Panc1 (cell line): Measurements from ENCODE around the gene TMEM88. TPM values are rescaled to one million over a fixed set of nuclear protein-coding genes. Genes with fewer than 3 reads are reported as not detected.

ENCODE experiments used
- ATAC-seq: fragments of 200-7000 bp; cut with Tn5 transposase; 2 replicates; pipeline ENCODE4 v1.9.1; 2020; ENCODE audit warnings: mild to moderate bottlenecking, moderate library complexity
- BruUV-seq: library from RNA; stranded (reverse); fragments of 400-500 nt; replicated peaks from 2 replicates; lab custom pipeline; 2021; lab: Mats Ljungman, UMichigan
- CTCF ChIA-PET: fragments of 300-600 bp; sonication (Branson Sonifier 250); formaldehyde crosslinking; loops from one replicate; lab custom pipeline; 2022; ENCODE audit warnings: antibody characterized with exemption; lab: Charles Lee
- POLR2A ChIA-PET: fragments of 300-600 bp; sonication (Branson Sonifier 250); formaldehyde crosslinking; loops from one replicate; lab custom pipeline; 2022; ENCODE audit warnings: antibody characterized with exemption; lab: Charles Lee
- DNase-seq: peaks from one replicate; pipeline ENCODE4 v3.0.0-alpha.2; 2010; ENCODE audit warnings: low read depth, low spot score
- H3K27ac ChIP-seq: 2 replicates; pipeline ENCODE4 v1.5.1; 2011; ENCODE audit warnings: mild to moderate bottlenecking, low read length, inconsistent platforms
- H3K27me3 ChIP-seq: fragments of 200-500 bp; sonication (Bioruptor generic); 2 replicates; pipeline ENCODE4 v1.6.0; 2014; ENCODE audit warnings: low read length, inconsistent platforms; ENCODE audit not compliant: control insufficient read depth, insufficient read depth
- H3K36me3 ChIP-seq: fragments of 200-500 bp; sonication (Bioruptor generic); 2 replicates; pipeline ENCODE4 v1.5.1; 2014; ENCODE audit warnings: inconsistent platforms, mild to moderate bottlenecking, low read length, moderate library complexity; ENCODE audit not compliant: control insufficient read depth, insufficient read depth
- H3K4me1 ChIP-seq: 2 replicates; pipeline ENCODE4 v1.5.1; 2011; ENCODE audit warnings: inconsistent platforms, mild to moderate bottlenecking, low read length, moderate library complexity; ENCODE audit not compliant: control insufficient read depth, insufficient read depth
- H3K4me3 ChIP-seq, 2 experiments: 2 replicates each; pipeline ENCODE4 v1.5.1; 2011 to 2012; ENCODE audit warnings: low read depth in 2 of 2, low read length in 2 of 2, mild to moderate bottlenecking in 2 of 2, inconsistent platforms in 1 of 2, moderate library complexity in 1 of 2
- H3K9me3 ChIP-seq: fragments of 200-500 bp; sonication (Bioruptor generic); 2 replicates; pipeline ENCODE4 v1.5.1; 2014; ENCODE audit warnings: low read depth, mild to moderate bottlenecking, inconsistent platforms, low read length, moderate library complexity; ENCODE audit not compliant: control insufficient read depth, insufficient read depth
- POLR2AphosphoS5 ChIP-seq: IDR thresholded peaks from 2 replicates; pipeline ENCODE4 v1.6.1; 2012; ENCODE audit warnings: mild to moderate bottlenecking, low read depth, low read length, moderate library complexity
- SIN3A ChIP-seq: IDR thresholded peaks from 2 replicates; pipeline ENCODE4 v1.6.1; 2012; ENCODE audit warnings: low read depth, mild to moderate bottlenecking, low read length, moderate library complexity, borderline replicate concordance; ENCODE audit not compliant: insufficient read depth
- TCF7L2 ChIP-seq: IDR thresholded peaks from 2 replicates; pipeline ENCODE4 v1.6.1; 2011; ENCODE audit warnings: mild to moderate bottlenecking, low read depth, low read length, inconsistent platforms
- in situ Hi-C: cut with HindIII; loops from 2 replicates; pipeline ENCODE4 v1.10.0; 2016; ENCODE audit warnings: low sequenced_read_pairs, low pct_unique_long_range_greater_than_20kb
- intact Hi-C: fragments of 100-400 bp; cut with micrococcal nuclease; formaldehyde crosslinking; loops from one replicate; pipeline ENCODE4 v1.10.0; 2022; ENCODE audit not compliant: unreplicated experiment
- total RNA-seq: library from RNA; stranded (reverse); gene quantifications from one replicate; pipeline ENCODE4 v1.2.1, GENCODE V29; 2021; ENCODE audit not compliant: unreplicated experiment
- TF ChIP-seq, protein P1 (sequence below): fragments of 450-650 bp; IDR thresholded peaks from 2 replicates; pipeline ENCODE4 v1.5.1; 2017; ENCODE audit warnings: mild to moderate bottlenecking
- TF ChIP-seq, protein P2 (sequence below), 2 experiments: IDR thresholded peaks; 2 replicates each; pipeline ENCODE4 v1.6.1; 2011 to 2012; ENCODE audit warnings: low read depth in 2 of 2, control low read depth in 1 of 2, low read length in 1 of 2, mild to moderate bottlenecking in 1 of 2, moderate library complexity in 1 of 2; ENCODE audit not compliant: insufficient read depth in 1 of 2

TMEM88 gene
- total RNA-seq, 1 experiment from 2014 or later = 1.6 TPM

- H3K4me3 ChIP-seq = no peak overlapping the region
- in situ Hi-C loops = no loop called here
- intact Hi-C loops = no loop called here
- no peak for TF ChIP-seq TCF7L2
- TF ChIP-seq, protein P1, sequence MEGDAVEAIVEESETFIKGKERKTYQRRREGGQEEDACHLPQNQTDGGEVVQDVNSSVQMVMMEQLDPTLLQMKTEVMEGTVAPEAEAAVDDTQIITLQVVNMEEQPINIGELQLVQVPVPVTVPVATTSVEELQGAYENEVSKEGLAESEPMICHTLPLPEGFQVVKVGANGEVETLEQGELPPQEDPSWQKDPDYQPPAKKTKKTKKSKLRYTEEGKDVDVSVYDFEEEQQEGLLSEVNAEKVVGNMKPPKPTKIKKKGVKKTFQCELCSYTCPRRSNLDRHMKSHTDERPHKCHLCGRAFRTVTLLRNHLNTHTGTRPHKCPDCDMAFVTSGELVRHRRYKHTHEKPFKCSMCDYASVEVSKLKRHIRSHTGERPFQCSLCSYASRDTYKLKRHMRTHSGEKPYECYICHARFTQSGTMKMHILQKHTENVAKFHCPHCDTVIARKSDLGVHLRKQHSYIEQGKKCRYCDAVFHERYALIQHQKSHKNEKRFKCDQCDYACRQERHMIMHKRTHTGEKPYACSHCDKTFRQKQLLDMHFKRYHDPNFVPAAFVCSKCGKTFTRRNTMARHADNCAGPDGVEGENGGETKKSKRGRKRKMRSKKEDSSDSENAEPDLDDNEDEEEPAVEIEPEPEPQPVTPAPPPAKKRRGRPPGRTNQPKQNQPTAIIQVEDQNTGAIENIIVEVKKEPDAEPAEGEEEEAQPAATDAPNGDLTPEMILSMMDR = no peak
- TF ChIP-seq POLR2AphosphoS5 = no peak
- TF ChIP-seq, protein P2, sequence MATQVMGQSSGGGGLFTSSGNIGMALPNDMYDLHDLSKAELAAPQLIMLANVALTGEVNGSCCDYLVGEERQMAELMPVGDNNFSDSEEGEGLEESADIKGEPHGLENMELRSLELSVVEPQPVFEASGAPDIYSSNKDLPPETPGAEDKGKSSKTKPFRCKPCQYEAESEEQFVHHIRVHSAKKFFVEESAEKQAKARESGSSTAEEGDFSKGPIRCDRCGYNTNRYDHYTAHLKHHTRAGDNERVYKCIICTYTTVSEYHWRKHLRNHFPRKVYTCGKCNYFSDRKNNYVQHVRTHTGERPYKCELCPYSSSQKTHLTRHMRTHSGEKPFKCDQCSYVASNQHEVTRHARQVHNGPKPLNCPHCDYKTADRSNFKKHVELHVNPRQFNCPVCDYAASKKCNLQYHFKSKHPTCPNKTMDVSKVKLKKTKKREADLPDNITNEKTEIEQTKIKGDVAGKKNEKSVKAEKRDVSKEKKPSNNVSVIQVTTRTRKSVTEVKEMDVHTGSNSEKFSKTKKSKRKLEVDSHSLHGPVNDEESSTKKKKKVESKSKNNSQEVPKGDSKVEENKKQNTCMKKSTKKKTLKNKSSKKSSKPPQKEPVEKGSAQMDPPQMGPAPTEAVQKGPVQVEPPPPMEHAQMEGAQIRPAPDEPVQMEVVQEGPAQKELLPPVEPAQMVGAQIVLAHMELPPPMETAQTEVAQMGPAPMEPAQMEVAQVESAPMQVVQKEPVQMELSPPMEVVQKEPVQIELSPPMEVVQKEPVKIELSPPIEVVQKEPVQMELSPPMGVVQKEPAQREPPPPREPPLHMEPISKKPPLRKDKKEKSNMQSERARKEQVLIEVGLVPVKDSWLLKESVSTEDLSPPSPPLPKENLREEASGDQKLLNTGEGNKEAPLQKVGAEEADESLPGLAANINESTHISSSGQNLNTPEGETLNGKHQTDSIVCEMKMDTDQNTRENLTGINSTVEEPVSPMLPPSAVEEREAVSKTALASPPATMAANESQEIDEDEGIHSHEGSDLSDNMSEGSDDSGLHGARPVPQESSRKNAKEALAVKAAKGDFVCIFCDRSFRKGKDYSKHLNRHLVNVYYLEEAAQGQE (IDR thresholded peaks at IDR 0.05; ENCODE audit: insufficient read depth in 1 of 2, low read depth in 2 of 2, low read length in 1 of 2) = no peak
- TF ChIP-seq SIN3A = no peak
- no peaks in the 10 kb centered on the region for H3K4me1 ChIP-seq
- no peaks in the 10 kb centered on the region for H3K36me3 ChIP-seq
- H3K9me3 ChIP-seq = no peaks in the 10 kb centered on the region
- ATAC-seq = no peak
- BruUV-seq = no TSS peak
- no peak for DNase-seq
- H3K27ac ChIP-seq = no peak overlapping the region
- POLR2A ChIA-PET = no interaction called here
- CTCF ChIA-PET = no interaction called here
- no peaks in the 10 kb centered on the region for H3K27me3 ChIP-seq
These were observed 34.6 kb upstream of the TMEM88 start for GRCh38 chr17:7820231-7820630.

DNA sequence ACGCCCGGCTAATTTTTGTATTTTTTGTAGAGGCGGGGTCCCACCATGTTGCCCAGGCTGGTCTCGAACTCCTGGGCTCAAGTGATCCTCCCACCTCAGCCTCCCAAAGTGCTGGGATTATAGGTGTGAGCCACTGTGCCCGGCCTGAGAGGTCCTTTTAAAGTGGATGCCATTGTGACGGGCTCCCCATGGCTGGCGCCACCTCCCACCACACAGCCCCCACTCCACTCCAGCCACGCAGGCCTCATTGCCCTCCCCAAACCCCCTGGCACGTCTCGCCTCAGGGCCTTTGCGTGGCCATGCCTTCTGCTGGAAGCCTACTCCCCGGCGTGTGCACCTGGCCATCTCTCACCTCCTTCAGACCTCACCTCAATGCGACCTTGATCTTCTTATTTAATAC lies 32.7 kb upstream of the TMEM88 start:
- no peak overlapping the region for H3K4me3 ChIP-seq
- no peaks in the 10 kb centered on the region for H3K4me1 ChIP-seq
- BruUV-seq = no TSS peak
- H3K27me3 ChIP-seq = no peaks in the 10 kb centered on the region
- in situ Hi-C loops (no loop called here), intact Hi-C loops (no loop called here)
- no peak overlapping the region for H3K27ac ChIP-seq
- POLR2A ChIA-PET = no interaction called here
- ATAC-seq = no peak
- CTCF ChIA-PET = no interaction called here
- DNase-seq = no peak
- no peaks in the 10 kb centered on the region for H3K9me3 ChIP-seq
- no peak for TF ChIP-seq SIN3A
- TF ChIP-seq, protein P1 = no peak
- no peak for TF ChIP-seq TCF7L2
- H3K36me3 ChIP-seq = no peaks in the 10 kb centered on the region

DNA sequence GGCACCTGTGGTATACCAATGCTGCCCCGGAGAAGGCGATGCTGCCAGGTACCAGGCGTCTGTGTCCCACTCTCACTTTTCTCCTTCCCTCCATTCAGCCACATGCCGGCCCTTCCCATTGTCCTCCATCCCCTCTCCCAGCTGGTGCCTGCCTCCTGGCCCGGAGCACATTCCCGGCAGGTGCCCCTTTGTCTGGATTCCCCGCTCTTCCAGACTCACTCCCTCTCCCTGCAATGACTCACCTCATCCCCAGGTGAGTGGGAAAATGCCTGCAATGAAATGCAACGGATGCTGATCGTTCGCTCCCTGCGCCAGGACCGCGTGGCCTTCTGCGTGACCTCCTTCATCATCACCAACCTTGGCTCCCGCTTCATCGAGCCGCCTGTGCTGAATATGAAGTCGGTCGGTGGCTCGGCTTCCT lies 31.3 kb upstream of the TMEM88 start:
- no peak overlapping the region for H3K4me3 ChIP-seq
- POLR2A ChIA-PET = no interaction called here
- no peaks in the 10 kb centered on the region for H3K36me3 ChIP-seq
- in situ Hi-C loops (no loop called here), intact Hi-C loops (no loop called here)
- no peaks in the 10 kb centered on the region for H3K4me1 ChIP-seq
- no peaks in the 10 kb centered on the region for H3K27me3 ChIP-seq
- BruUV-seq = no TSS peak
- CTCF ChIA-PET = no interaction called here
- TF ChIP-seq TCF7L2 = no peak
- TF ChIP-seq, protein P1 = no peak
- TF ChIP-seq, protein P2 (IDR thresholded peaks at IDR 0.05; ENCODE audit: insufficient read depth in 1 of 2, low read depth in 2 of 2, low read length in 1 of 2) = no peak
- no peak for TF ChIP-seq POLR2AphosphoS5
- TF ChIP-seq SIN3A = no peak
- H3K9me3 ChIP-seq = no peaks in the 10 kb centered on the region
- H3K27ac ChIP-seq = no peak overlapping the region
- ATAC-seq (no peak), DNase-seq (no peak)
